Left ventricle myocardium inferior (tissue), 1 donor: ENCODE data around the gene PDZD2. TPM values are rescaled to one million over a fixed set of nuclear protein-coding genes. Genes with fewer than 3 reads are reported as not detected.
A peak's percentile ranks its signal among the peaks of the same experiment; 100 is the strongest.

Experiments used
- DNase-seq: peaks from one replicate; pipeline ENCODE4 v3.0.0-alpha.2; 2020
- H3K27ac ChIP-seq: fragments of 200-600 bp; replicated peaks from 2 replicates; pipeline ENCODE4 v1.8.0; 2021
- H3K27me3 ChIP-seq: fragments of 200-600 bp; 2 replicates; pipeline ENCODE4 v1.8.0; 2021; ENCODE audit warnings: low read depth
- H3K36me3 ChIP-seq: fragments of 200-600 bp; 2 replicates; pipeline ENCODE4 v1.8.0; 2021
- H3K4me1 ChIP-seq: fragments of 200-600 bp; 2 replicates; pipeline ENCODE4 v1.8.0; 2021
- H3K4me3 ChIP-seq: fragments of 200-600 bp; 2 replicates; pipeline ENCODE4 v1.8.0; 2021; ENCODE audit warnings: mild to moderate bottlenecking, moderate library complexity
- H3K9me3 ChIP-seq: fragments of 200-600 bp; replicated peaks from 2 replicates; pipeline ENCODE4 v1.8.0; 2021
- CTCF ChIP-seq: fragments of 200-600 bp; IDR thresholded peaks from 2 replicates; pipeline ENCODE4 v1.8.0; 2021; ENCODE audit warnings: antibody characterized with exemption, mild to moderate bottlenecking, borderline replicate concordance
- intact Hi-C: fragments of 100-400 bp; cut with micrococcal nuclease; formaldehyde crosslinking; loops from one replicate; pipeline ENCODE4 v1.11.0; 2022
- total RNA-seq: library from RNA; stranded (reverse); fragmentation: NEBNext Ultra II Directional; extraction: Animal tissue kit (Norgen Biotek cat#: 25700); gene quantifications from one replicate; pipeline ENCODE4 v1.2.1, GENCODE V29; 2021
- donor health status: DM: no; HTN: yes; CAD: no; lungs with severe emphysema.

The PDZD2 gene
- total RNA-seq, 1 donor from 2014 or later: 120 TPM

- intact Hi-C loops: no loop called here
- H3K27ac ChIP-seq: peak overlapping the region; percentile 55
- TF ChIP-seq CTCF: no peak
- no peak overlapping the region for H3K4me3 ChIP-seq
- no peak for DNase-seq
- peaks cover 9% of the 10 kb centered on the region for H3K9me3 ChIP-seq
- H3K36me3 ChIP-seq: no peaks in the 10 kb centered on the region
- H3K27me3 ChIP-seq: no peaks in the 10 kb centered on the region
- peaks cover 26% of the 10 kb centered on the region for H3K4me1 ChIP-seq
Measured at GRCh38 chr5:31957151-31957550, 318.2 kb downstream of the PDZD2 start.

- H3K27ac ChIP-seq: peak overlapping the region; percentile 77
- no peaks in the 10 kb centered on the region for H3K36me3 ChIP-seq
- no peaks in the 10 kb centered on the region for H3K9me3 ChIP-seq
- H3K27me3 ChIP-seq: no peaks in the 10 kb centered on the region
- intact Hi-C loops: no loop called here
- H3K4me3 ChIP-seq: peak overlapping the region; percentile 39
- DNase-seq: peak; percentile 57
- peaks cover 61% of the 10 kb centered on the region for H3K4me1 ChIP-seq
- no peak for TF ChIP-seq CTCF
Measured at GRCh38 chr5:31962351-31962751, 323.4 kb downstream of the PDZD2 start.

- Histone ChIP-seq H3K36me3 (no peaks in the 10 kb centered on the region), H3K4me1 (peaks cover 58% of the 10 kb centered on the region), H3K4me3 (peak overlapping the region; percentile 39), H3K27ac (peak overlapping the region; percentile 77), H3K9me3 (no peaks in the 10 kb centered on the region), H3K27me3 (no peaks in the 10 kb centered on the region)
- DNase-seq: no peak
- intact Hi-C loops: no loop called here
- no peak for TF ChIP-seq CTCF
Measured at GRCh38 chr5:31962871-31963307, 324.0 kb downstream of the PDZD2 start.

- Histone ChIP-seq H3K27ac (peak overlapping the region; percentile 77), H3K9me3 (no peaks in the 10 kb centered on the region), H3K36me3 (no peaks in the 10 kb centered on the region), H3K27me3 (no peaks in the 10 kb centered on the region), H3K4me3 (no peak overlapping the region), H3K4me1 (peaks cover 58% of the 10 kb centered on the region)
- intact Hi-C loops: no loop called here
- TF ChIP-seq CTCF: no peak
- peak; percentile 30 for DNase-seq
Measured at GRCh38 chr5:31963358-31964006, 324.6 kb downstream of the PDZD2 start.

GRCh38 chr5:31964007-31964360 lies 325.1 kb downstream of the PDZD2 start:
- Histone ChIP-seq H3K4me1 (peaks cover 58% of the 10 kb centered on the region), H3K4me3 (no peak overlapping the region), H3K36me3 (no peaks in the 10 kb centered on the region), H3K27ac (peak overlapping the region; percentile 77), H3K9me3 (no peaks in the 10 kb centered on the region), H3K27me3 (no peaks in the 10 kb centered on the region)
- no peak for TF ChIP-seq CTCF
- DNase-seq: no peak
- intact Hi-C loops: no loop called here
